H9 (cell line): ENCODE data around the gene SAC3D1. TPM values are rescaled to one million over a fixed set of nuclear protein-coding genes. Genes with fewer than 3 reads are reported as not detected.

Source experiments
- DNase-seq: peaks from one replicate; pipeline ENCODE4 v3.0.0-alpha.2; 2017
- H2AFZ ChIP-seq: one replicate; pipeline ENCODE4 v1.6.1; 2013; ENCODE audit warnings: mild to moderate bottlenecking, low read length, control low read depth, moderate library complexity
- H2AK5ac ChIP-seq: 2 replicates; pipeline ENCODE4 v1.6.1; 2013; ENCODE audit warnings: low read length, control low read depth, mixed read lengths; ENCODE audit not compliant: insufficient read length
- H2BK120ac ChIP-seq: one replicate; pipeline ENCODE4 v1.6.1; 2013; ENCODE audit warnings: low read depth, mild to moderate bottlenecking, low read length, control low read depth, inconsistent platforms; ENCODE audit not compliant: poor library complexity, severe bottlenecking
- H2BK12ac ChIP-seq: 2 replicates; pipeline ENCODE4 v1.6.1; 2013; ENCODE audit warnings: low read length, control low read depth, mixed read lengths, low read depth; ENCODE audit not compliant: insufficient read length
- H2BK15ac ChIP-seq: 2 replicates; pipeline ENCODE4 v1.6.1; 2013; ENCODE audit warnings: low read depth, low read length, control low read depth
- H2BK20ac ChIP-seq: one replicate; pipeline ENCODE4 v1.6.1; 2013; ENCODE audit warnings: low read depth, mild to moderate bottlenecking, low read length, control low read depth, inconsistent platforms; ENCODE audit not compliant: poor library complexity, severe bottlenecking
- H2BK5ac ChIP-seq: 2 replicates; pipeline ENCODE4 v1.6.1; 2013; ENCODE audit warnings: low read length, control low read depth, mixed read lengths; ENCODE audit not compliant: insufficient read length
- H3K14ac ChIP-seq: 2 replicates; pipeline ENCODE4 v1.6.1; 2013; ENCODE audit warnings: low read length, control low read depth; ENCODE audit not compliant: insufficient read depth
- H3K18ac ChIP-seq: 2 replicates; pipeline ENCODE4 v1.6.1; 2013; ENCODE audit warnings: low read depth, mild to moderate bottlenecking, mixed read lengths, low read length, control low read depth; ENCODE audit not compliant: insufficient read length
- H3K23ac ChIP-seq: 2 replicates; pipeline ENCODE4 v1.6.1; 2013; ENCODE audit warnings: low read length, control low read depth, mixed read lengths, low read depth; ENCODE audit not compliant: insufficient read length
- H3K23me2 ChIP-seq: 2 replicates; pipeline ENCODE4 v1.6.1; 2013; ENCODE audit warnings: low read depth, mild to moderate bottlenecking, mixed read lengths, low read length, control low read depth; ENCODE audit not compliant: insufficient read length, poor library complexity, severe bottlenecking
- H3K27ac ChIP-seq: 2 replicates; pipeline ENCODE4 v1.5.1; 2013; ENCODE audit warnings: low read length, control low read depth, mixed read lengths, low read depth; ENCODE audit not compliant: insufficient read length
- H3K27me3 ChIP-seq: 2 replicates; pipeline ENCODE4 v1.6.1; 2013; ENCODE audit warnings: low read length, control low read depth, inconsistent platforms; ENCODE audit not compliant: insufficient read depth
- H3K4ac ChIP-seq: 2 replicates; pipeline ENCODE4 v1.6.1; 2013; ENCODE audit warnings: low read depth, mild to moderate bottlenecking, control low read depth, inconsistent platforms, low read length, moderate library complexity
- H3K4me1 ChIP-seq: 2 replicates; pipeline ENCODE4 v1.6.1; 2013; ENCODE audit warnings: low read length, control low read depth, inconsistent platforms; ENCODE audit not compliant: insufficient read depth
- H3K4me2 ChIP-seq: 2 replicates; pipeline ENCODE4 v1.6.1; 2013; ENCODE audit warnings: low read length, control low read depth, mixed read lengths; ENCODE audit not compliant: insufficient read length, insufficient read depth
- H3K56ac ChIP-seq: 2 replicates; pipeline ENCODE4 v1.6.1; 2013; ENCODE audit warnings: low read depth, mild to moderate bottlenecking, mixed read lengths, low read length, control low read depth; ENCODE audit not compliant: insufficient read length
- H3K79me1 ChIP-seq: 2 replicates; pipeline ENCODE4 v1.6.1; 2013; ENCODE audit warnings: low read depth, mild to moderate bottlenecking, moderate library complexity, low read length, control low read depth, inconsistent platforms; ENCODE audit not compliant: insufficient read depth, poor library complexity, severe bottlenecking
- H3K79me2 ChIP-seq: 2 replicates; pipeline ENCODE4 v1.6.1; 2013; ENCODE audit warnings: low read length, control low read depth, inconsistent platforms; ENCODE audit not compliant: insufficient read depth
- H3K9ac ChIP-seq: 2 replicates; pipeline ENCODE4 v1.6.1; 2013; ENCODE audit warnings: low read length, control low read depth, mixed read lengths; ENCODE audit not compliant: insufficient read length; ENCODE audit errors: extremely low read depth
- H3K9me3 ChIP-seq: one replicate; pipeline ENCODE4 v1.6.1; 2013; ENCODE audit warnings: low read depth, low read length, inconsistent platforms; ENCODE audit not compliant: control insufficient read depth
- H3T11ph ChIP-seq: one replicate; pipeline ENCODE4 v1.6.1; 2013; ENCODE audit warnings: mild to moderate bottlenecking, low read length, control low read depth, inconsistent platforms
- H4K20me1 ChIP-seq: one replicate; pipeline ENCODE4 v1.6.1; 2013; ENCODE audit not compliant: control insufficient read depth, insufficient read length, insufficient read depth
- H4K5ac ChIP-seq: 2 replicates; pipeline ENCODE4 v1.6.1; 2013; ENCODE audit warnings: low read depth, mild to moderate bottlenecking, mixed read lengths, low read length, control low read depth; ENCODE audit not compliant: insufficient read length
- H4K8ac ChIP-seq: replicated peaks from 2 replicates; pipeline ENCODE4 v1.6.1; 2013; ENCODE audit warnings: low read length, control low read depth, mixed read lengths, low read depth; ENCODE audit not compliant: insufficient read length
- H4K91ac ChIP-seq: 2 replicates; pipeline ENCODE4 v1.6.1; 2013; ENCODE audit warnings: low read depth, mild to moderate bottlenecking, moderate library complexity, mixed read lengths, low read length, control low read depth; ENCODE audit not compliant: insufficient read length
- H3K27ac Mint-ChIP-seq, 3 experiments: 2 replicates in 2 of 3; 3 replicates in 1 of 3; pipeline ENCODE4 v1.8.0; 2020 to 2021; ENCODE audit warnings: mixed read lengths in 3 of 3, mild to moderate bottlenecking in 1 of 3, moderate library complexity in 1 of 3
- H3K27me3 Mint-ChIP-seq: 2 replicates; pipeline ENCODE4 v1.8.0; 2021; ENCODE audit warnings: low read depth, mild to moderate bottlenecking, moderate library complexity, mixed read lengths
- H3K36me3 Mint-ChIP-seq, 3 experiments: 2 replicates in 2 of 3; 3 replicates in 1 of 3; pipeline ENCODE4 v1.8.0; 2020 to 2021; ENCODE audit warnings: low read depth in 3 of 3, mixed read lengths in 3 of 3; ENCODE audit not compliant: insufficient read depth in 1 of 3
- H3K4me1 Mint-ChIP-seq, 2 experiments: 2 replicates each; pipeline ENCODE4 v1.8.0; 2020; ENCODE audit warnings: mixed read lengths in 2 of 2
- H3K4me3 Mint-ChIP-seq, 2 experiments: 2 replicates in 1 of 2; 3 replicates in 1 of 2; pipeline ENCODE4 v1.8.0; 2020 to 2021; ENCODE audit warnings: mild to moderate bottlenecking in 2 of 2, mixed read lengths in 2 of 2, moderate library complexity in 1 of 2
- H3K9me3 Mint-ChIP-seq, 2 experiments: 2 replicates in 1 of 2; 3 replicates in 1 of 2; pipeline ENCODE4 v1.8.0; 2020; ENCODE audit warnings: mild to moderate bottlenecking in 2 of 2, mixed read lengths in 2 of 2, moderate library complexity in 1 of 2
- WGBS: extraction: QIAGEN DNeasy Blood & Tissue Kit; methylation state at CpG from one replicate; pipeline ENCODE4 v1.1.7; 2013; ENCODE audit warnings: missing lambda C conversion rate, low lambda C conversion rate, mixed read lengths; ENCODE audit not compliant: insufficient read length; ENCODE audit errors: extremely low coverage; 5-methylcytosine and 5-hydroxymethylcytosine counted together
- total RNA-seq: library from RNA; stranded (reverse); gene quantifications from 2 replicates; pipeline ENCODE4 v1.2.1, GENCODE V29; 2021
- TF ChIP-seq, protein P1 (sequence below): fragments of 200-600 bp; sonication (generic); conservative IDR thresholded peaks from 3 replicates; pipeline ENCODE4 v1.8.0; 2021; ENCODE audit warnings: antibody characterized with exemption, mild to moderate bottlenecking

The SAC3D1 gene
- total RNA-seq, 1 experiment from 2014 or later = 20.7 TPM

DNA sequence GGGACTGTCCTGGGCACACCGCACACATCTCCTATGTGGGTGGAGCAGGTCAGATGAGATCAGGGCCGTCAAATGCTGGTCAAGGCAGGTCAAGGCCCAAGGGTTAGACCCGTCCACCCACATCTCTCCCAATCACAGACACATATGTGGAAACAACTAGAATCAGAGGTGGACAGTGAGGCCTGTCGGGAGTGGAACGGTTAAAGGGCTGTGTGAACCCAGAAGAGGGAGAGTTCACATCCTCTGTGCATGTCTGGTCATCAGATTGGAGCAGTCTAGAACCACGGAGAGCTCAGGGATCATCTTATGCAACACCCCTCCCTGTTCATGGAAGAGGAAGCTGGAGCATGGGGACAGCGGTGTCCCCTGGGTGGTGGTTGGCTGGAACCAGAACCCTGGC lies 21.2 kb upstream of the SAC3D1 start:
- H3K56ac ChIP-seq = no peak overlapping the region
- H3K23ac ChIP-seq = no peak overlapping the region
- no peak overlapping the region for H3K27ac ChIP-seq
- DNase-seq = no peak
- Mint-ChIP-seq H3K4me3 (no peak overlapping the region), H3K36me3 (peaks cover 21 to 64% (median 52%) of the 10 kb centered on the region in 3 experiments), H3K27me3 (no peaks in the 10 kb centered on the region), H3K4me1 (peaks cover 0 to 4% of the 10 kb centered on the region in 2 experiments; a peak in 2 of 4 replicates), H3K9me3 (no peaks in the 10 kb centered on the region), H3K27ac (no peak overlapping the region)
- H3K79me1 ChIP-seq = peaks cover 2% of the 10 kb centered on the region
- H4K20me1 ChIP-seq = no peaks in the 10 kb centered on the region
- peaks cover under 1% of the 10 kb centered on the region for H3K23me2 ChIP-seq
- WGBS = no CpG with 5 or more reads among the region's 7 CpGs
- H3K9me3 ChIP-seq = no peaks in the 10 kb centered on the region
- H3T11ph ChIP-seq = no peak overlapping the region
- H3K14ac ChIP-seq = no peak overlapping the region
- H3K79me2 ChIP-seq = no peaks in the 10 kb centered on the region
- no peak overlapping the region for H3K4me2 ChIP-seq
- H2BK5ac ChIP-seq = no peak overlapping the region
- H2BK20ac ChIP-seq = no peak overlapping the region
- no peak overlapping the region for H2BK120ac ChIP-seq
- no peaks in the 10 kb centered on the region for H3K27me3 ChIP-seq
- H4K5ac ChIP-seq = no peak overlapping the region
- H2BK12ac ChIP-seq = no peak overlapping the region
- no peak overlapping the region for H2BK15ac ChIP-seq
- no peak overlapping the region for H2AK5ac ChIP-seq
- TF ChIP-seq, protein P1, sequence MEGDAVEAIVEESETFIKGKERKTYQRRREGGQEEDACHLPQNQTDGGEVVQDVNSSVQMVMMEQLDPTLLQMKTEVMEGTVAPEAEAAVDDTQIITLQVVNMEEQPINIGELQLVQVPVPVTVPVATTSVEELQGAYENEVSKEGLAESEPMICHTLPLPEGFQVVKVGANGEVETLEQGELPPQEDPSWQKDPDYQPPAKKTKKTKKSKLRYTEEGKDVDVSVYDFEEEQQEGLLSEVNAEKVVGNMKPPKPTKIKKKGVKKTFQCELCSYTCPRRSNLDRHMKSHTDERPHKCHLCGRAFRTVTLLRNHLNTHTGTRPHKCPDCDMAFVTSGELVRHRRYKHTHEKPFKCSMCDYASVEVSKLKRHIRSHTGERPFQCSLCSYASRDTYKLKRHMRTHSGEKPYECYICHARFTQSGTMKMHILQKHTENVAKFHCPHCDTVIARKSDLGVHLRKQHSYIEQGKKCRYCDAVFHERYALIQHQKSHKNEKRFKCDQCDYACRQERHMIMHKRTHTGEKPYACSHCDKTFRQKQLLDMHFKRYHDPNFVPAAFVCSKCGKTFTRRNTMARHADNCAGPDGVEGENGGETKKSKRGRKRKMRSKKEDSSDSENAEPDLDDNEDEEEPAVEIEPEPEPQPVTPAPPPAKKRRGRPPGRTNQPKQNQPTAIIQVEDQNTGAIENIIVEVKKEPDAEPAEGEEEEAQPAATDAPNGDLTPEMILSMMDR = no peak
- no peak overlapping the region for H2AFZ ChIP-seq
- no peaks in the 10 kb centered on the region for H3K4me1 ChIP-seq
- H4K8ac ChIP-seq = no peak overlapping the region
- no peak overlapping the region for H3K18ac ChIP-seq
- no peak overlapping the region for H3K4ac ChIP-seq
- H4K91ac ChIP-seq = no peak overlapping the region
- no peak overlapping the region for H3K9ac ChIP-seq
